ENCODE results near the gene MAGEL2.

DNA sequence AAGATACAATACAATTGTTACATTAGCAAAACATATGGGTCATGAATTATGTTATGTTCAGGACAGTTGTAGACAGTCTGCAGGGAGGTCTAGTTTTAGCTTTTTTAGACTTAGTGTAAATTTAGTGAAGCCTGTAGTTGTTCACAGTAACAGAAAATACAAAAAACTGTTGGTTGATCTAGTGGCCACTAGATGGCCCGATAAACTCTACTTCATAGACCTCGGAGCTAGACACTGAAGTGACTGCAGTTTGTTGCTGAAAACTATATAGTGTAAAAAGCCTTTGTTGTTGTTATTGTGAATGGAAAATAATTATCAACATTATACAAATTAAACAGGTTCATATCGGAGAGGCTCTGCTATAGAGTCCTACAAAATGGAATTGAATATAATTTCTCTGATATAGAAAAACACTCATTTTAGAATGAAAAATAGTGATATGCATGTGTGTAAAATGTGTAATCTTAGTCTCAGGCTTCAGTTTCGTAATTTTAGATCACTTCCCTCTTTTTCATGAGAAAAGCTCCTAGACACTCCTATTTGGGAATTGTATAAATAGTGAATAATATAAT, 18.3 kb downstream of the MAGEL2 start:
- TF ChIP-seq, protein P1, sequence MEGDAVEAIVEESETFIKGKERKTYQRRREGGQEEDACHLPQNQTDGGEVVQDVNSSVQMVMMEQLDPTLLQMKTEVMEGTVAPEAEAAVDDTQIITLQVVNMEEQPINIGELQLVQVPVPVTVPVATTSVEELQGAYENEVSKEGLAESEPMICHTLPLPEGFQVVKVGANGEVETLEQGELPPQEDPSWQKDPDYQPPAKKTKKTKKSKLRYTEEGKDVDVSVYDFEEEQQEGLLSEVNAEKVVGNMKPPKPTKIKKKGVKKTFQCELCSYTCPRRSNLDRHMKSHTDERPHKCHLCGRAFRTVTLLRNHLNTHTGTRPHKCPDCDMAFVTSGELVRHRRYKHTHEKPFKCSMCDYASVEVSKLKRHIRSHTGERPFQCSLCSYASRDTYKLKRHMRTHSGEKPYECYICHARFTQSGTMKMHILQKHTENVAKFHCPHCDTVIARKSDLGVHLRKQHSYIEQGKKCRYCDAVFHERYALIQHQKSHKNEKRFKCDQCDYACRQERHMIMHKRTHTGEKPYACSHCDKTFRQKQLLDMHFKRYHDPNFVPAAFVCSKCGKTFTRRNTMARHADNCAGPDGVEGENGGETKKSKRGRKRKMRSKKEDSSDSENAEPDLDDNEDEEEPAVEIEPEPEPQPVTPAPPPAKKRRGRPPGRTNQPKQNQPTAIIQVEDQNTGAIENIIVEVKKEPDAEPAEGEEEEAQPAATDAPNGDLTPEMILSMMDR (IDR thresholded peaks at IDR 0.05), result peak; percentile 79
- TF ChIP-seq ZFX (IDR thresholded peaks at IDR 0.05; ENCODE audit: borderline replicate concordance), result no peak
